Cortex of kidney (tissue), 1 donor: ENCODE measurements around the gene SNCB.
"Not testable (repeated sequence)": the region's sequence is repeated elsewhere in the genome, so short reads cannot be mapped to it uniquely, and the experiment has no call there.

Source experiments
- DNase-seq: peaks from one replicate; lab custom pipeline; 2025; lab: John Stamatoyannopoulos, UW

Gene SNCB

DNA sequence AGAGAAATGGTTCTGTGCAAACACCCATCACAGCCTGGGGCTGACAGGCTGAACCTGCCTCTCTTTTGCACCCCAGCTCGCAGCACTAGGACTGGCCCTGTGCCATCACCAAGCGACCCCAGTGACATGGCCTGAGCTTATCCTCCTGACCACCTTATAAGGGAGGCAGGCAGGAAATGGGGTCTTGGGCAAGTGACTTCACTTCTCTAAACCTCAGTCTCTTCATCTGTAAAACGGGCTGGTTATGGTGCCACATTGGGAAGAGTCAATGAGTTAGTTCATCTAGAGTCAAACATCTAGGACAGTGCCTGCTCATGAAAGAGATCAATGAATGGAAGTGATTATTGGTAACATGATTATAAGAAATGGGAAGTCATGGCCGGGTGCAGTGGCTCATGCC, 6.2 kb downstream of the SNCB start:
- no peak for DNase-seq

DNA sequence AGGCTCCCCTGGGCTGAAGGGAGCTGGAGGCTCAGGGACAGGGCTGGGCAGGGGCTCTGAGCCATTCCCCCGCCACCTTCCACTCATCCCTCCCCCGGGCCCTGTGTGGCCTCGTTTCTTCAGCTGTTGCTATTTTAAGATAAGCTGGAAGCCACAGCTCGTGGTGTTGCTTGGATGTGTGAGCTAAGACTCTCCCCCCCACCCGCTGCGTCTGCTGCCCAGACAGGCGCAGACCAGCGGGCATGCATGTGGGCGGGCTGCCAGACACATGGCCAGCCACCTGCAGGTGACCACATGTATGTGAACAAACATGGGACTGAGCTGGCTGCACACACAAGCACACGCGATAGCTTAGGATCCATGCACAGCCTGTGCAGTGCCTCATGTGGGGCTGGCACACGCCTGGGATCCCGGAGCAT, 8.7 kb downstream of the SNCB start:
- no peak for DNase-seq

DNA sequence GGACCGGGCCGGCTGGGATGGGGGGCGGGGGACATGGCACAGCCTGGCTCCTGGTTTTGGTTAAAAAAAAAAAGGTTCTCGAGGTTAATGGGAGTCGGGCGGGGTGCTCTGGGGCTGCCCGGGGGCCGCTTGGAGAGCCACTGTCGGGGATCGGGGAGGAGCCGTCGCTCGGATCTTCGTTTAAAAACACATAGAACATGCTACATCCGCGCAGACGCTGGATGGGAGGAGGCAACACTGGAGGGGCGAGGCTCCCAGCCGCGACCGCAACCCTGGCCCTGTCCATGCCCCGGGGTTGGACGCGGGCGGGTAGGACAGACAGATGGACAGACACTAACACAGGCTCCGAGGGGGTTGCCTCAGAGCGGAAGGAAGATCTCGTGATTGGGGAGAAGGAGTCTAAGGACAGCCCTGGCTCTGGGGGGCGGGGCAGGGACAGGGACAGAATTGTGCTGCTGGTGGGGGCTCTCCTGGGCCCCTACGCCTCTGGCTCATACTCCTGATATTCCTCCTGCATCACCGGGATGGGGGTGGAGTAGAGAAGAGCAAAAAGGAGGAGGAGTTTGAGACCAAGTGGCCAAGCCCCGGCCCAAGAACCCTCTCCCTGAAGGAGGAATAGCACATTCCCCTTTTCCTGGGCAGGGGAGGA, 9.9 kb downstream of the SNCB start:
- no peak for DNase-seq

DNA sequence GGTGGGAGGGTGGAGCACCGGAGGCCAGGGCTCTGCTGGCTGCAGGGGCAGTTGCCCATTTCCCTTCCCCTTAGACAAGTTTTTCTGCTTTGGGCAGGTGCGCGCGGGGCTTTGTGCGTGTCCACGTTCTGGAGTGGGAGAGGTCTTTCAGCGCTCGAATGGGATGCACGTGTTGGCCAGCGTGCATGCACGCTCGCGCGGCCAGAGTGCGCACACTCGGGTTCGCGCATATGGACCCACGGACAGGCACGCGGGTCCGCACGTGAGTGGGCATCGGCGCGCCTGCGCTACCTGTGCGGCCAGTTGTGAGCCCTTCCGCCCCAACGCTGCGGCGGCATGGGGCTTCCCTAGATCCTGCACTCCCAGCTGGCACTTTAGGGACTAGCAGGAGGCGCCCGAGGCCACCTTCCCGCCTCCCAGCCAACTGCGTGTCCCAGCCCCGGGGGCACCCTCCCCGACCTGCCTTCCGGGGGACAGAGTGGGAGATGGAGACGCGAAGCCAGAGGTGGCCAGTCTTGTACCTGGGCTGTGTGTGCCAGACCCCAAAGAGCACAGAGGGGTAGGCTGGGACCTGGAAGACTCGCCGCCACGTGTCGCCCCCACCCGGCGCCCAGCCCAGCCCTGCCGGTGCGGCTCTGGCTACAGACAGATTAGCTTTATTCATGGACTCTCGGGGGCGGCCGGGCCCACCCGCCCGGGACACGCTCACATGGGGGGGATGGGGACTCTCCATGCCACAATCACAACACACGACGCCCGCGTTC, 10.6 kb downstream of the SNCB start:
- DNase-seq: no peak

DNA sequence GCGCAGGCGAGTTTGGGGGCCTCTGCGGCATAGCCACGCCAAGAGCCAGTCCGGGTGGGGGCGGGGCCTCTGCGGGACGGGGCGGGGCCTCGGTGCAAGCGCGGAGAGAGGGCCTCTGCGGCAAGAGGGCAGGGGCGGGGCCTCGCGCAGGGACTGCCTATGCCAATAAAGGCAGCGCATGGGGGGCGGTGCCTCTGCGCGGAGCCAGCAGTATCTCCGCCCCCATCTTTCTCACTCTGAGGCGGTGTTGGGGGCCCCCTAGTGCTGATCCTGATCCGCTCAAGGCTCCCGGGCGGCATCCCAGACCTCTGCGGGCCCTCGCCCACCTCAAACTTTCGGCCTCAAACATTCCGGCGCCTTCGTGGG, 11.1 kb downstream of the SNCB start:
- DNase-seq: no peak

DNA sequence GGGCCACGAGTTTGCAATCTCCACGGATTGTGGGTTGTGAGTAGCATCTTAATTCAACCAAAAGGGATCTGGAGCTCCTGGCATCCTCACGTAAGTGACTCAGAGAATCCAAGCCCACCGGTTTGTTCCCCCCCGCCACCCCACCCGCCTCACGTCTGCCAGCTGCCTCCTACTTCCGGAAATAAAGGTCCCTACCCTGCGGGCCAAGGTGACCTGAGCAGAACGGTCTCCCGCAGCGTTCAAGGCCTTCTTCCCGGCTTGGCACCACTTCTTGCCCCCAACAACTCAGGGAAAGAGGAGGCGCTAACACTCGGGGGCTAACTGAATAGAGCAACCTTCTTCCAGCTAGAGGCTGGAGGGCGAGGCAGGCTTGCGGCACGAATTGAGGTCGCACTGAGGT, 11.6 kb downstream of the SNCB start:
- no peak for DNase-seq

DNA sequence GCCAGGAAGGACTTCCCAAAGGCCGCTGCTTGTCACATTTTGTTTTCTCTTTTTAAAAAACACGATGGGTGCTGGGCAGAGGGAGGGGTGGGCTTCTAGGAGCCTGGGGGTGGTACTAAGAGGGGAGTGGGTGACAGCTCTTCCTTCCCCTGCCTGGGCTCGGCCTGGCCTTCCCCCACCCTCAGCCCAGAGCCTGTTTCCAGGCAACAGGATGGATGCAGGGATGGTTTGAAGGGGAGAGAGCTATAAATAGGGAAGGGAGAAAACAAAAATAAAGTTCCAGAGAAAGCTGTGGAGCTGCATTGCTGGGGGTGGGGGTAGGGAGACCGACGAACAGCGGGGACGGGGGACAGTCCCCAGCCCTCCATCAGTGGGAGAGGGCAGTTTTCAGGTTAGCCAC, 13.8 kb downstream of the SNCB start:
- DNase-seq: no peak

DNA sequence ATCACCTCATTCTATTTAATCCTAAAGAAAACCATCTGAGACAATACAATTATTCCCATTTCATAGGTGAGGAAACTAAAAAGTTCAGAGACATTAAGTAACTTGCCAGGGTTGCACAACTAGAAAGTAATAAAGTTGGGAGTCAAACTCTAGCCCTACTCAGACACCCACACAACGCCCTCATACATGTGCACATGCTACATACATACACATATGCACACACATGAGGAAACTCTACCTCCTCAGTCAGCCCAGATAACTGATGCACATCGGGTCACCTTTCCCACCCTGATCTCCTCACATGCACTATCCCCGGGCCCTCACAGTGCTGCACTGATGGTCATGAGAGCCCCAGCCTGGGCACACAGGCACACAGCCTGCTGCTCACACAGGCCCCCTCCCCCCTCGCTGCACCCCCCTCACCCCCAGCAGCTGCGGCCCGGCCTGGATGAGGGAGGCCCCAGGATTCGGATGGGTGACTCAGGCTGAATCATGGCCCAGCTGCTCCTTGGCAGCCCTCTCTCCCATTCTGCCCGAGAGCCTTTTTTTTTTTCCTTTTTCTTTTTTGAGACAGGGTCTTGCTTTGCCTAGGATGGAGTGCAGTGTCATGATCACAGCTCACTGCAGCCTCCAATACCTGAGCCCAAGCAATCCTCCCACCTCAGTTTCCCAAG, 15.4 kb downstream of the SNCB start:
- DNase-seq: no peak

DNA sequence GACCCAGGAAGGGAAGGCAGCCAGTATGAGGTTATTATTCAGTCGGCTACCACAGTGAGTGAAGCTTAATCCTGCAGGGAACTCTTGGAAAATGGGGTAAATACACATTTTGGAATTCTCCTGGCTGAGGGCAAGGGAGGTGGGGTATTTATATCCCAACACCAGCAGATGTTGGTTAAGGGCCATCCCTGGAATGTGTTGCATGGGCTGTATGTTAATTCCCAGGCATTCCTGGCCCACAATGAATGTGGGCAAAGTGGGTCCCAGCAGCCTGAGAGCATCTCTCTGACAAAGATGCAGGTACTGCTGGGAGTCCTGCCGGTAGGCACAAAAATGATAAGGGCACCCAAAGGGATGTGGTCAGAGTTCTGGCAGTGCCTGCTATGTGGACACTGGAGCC, 17.5 kb downstream of the SNCB start:
- no peak for DNase-seq

DNA sequence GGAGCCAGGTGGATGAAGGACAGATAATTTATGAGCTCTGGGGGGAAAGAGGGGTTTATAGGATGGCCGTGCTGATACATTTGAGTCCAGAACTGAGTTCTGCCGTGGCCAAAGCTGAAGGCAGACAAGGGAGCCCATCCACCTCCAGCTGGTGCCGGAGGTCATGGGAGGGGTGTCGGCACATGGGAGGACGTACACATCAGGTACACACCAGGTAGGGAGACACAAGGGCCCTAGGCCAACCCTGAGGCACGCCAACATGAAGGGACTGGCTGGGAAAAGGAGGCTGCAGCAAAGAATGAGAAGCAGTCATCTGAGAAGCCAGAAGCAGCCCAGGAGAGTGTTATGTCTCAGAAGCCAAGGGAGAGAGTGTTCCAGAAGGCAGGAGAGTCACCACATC, 18.3 kb downstream of the SNCB start:
- DNase-seq: no peak

DNA sequence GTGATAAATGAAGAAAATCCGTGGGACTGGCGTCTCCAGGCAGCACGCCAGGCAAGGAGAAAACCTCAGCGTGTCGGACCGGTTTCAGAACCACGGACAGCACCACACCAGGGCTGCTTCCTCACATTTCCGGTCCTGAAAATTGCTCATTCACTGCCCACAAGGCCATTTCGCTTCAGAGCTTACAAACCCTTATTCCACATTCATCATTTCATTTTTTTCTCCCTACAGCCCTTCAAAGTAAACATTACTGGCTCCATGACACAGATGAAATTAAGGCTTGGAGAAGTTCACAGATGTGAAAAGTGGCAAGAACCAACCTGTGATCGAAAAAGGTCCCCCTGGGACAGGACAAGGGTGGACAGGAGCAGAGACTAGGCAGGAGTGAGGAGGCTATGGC, 18.9 kb downstream of the SNCB start:
- no peak for DNase-seq

DNA sequence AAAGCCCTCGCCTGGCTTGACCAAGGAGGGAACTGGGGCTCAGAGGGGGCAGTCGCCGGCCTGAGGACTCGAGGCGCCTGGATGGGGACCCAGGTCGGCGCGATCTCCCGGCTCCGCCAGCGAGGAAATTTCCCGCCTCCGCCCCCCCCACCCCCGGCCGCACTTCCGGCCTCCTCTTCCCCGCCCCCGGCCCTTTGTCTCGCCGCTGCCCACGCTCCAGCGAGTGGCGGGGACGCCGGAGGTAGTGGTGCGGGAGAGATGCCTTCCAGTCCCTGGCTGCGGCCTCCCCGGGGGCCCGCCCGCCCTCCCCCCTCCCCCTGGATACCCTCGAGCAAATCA, 19.9 kb downstream of the SNCB start:
- no peak for DNase-seq

DNA sequence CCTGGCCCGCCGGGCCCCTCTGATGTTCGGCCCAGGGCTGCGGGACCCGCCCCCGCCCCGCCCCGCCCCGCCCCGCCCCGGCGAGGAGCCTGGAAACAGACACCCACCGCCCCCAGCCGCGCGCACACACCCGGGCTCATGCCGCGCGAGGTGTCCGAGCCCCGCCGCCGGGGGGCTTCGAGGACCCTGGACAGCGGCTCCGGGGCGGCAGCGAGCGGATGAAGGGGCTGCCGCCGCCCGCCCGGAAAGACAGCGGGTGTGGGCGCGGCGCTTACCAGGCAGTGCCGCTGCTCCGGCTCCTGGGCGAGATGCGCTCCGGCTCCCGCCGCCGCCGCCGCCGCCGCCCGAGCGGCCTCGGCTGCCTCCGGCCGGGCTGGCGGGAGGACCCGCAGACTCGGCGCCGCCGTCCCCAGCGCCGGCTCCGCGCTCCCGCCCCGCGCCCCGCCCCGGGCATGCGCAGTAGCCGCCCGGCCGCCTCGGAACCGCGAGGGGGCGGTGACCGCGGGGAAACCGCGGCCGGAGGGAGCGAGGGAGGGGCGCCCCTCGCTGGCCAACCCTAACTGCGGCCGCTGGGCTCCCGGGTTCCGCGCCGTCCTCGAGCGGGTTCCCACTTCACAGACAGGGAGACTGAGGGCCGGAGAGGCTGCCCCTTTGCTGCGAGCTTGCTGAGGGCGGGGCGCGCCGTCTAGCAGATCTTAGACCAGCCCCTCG, 20.5 kb downstream of the SNCB start, which contains the start of gene GPRIN1:
GPRIN1 (minus strand) TSS at position 433 of the 711 bp plus-strand sequence. CDS start 10,322 bp downstream, outside the sequence.
- DNase-seq: no peak

DNA sequence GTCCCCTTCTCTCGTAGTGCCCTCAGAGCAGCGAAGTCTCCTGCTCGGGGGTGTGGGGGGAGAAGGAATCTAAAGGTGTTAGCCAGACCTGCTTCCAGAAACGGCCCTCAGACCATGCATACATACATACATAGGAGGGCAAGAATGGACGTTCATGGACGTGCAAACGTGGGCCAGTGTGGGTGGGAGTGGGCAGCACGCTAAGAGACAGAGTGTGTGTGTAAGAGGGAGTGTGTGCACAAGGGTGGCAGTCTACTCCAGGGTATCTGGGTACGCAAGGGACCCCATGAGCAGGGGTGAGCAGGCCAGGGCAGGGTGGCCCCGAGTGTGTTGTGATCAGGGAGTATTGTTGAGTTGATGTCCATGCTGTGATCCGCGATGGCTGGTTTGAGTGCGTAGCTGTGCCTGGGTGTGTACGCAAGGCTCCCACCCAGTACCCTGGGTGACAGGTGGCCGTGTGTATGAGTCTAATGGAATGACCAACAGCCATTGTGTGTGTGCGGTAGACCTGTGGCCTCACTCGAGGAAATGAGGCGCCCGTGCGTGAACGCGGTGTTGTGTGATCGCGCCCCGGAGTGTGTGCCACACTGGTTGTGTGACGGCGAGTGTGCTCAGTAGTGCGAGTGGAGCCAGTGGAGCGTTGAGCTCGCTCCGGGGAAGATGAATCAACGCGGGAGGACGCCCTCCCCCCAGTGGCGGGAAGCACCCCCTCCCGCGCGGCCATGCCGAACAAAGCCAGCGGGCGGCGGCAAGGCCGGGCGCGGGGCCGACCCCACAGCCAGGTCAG, 21.2 kb downstream of the SNCB start:
- no peak for DNase-seq

DNA sequence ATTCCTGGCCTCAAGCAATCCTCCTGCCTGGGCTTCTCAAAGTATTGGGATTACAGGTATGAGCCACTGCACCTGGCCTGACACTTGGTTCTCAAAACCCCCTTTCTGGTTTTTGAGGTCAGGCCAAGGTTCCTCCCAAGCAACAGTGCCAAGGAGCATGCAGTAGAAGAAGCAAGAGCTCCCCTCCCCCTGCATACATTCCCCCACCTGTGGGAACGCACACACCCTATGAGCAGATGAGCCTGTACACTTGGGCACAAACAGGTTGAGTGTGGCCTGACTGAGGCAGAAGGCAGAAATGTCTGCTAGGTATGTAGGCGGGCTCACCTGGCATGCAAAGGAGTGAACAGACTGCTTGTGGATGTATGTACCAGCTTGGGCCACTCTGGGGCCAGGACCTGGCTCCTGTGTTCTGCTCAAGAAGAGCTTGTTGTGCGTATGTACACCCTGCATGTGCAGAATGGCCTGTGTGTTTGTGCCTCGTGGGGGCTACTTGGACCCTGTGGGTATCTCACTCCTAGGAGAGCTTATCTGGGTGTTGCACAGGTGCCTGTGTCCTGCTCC, 22.1 kb downstream of the SNCB start:
- DNase-seq: no peak

DNA sequence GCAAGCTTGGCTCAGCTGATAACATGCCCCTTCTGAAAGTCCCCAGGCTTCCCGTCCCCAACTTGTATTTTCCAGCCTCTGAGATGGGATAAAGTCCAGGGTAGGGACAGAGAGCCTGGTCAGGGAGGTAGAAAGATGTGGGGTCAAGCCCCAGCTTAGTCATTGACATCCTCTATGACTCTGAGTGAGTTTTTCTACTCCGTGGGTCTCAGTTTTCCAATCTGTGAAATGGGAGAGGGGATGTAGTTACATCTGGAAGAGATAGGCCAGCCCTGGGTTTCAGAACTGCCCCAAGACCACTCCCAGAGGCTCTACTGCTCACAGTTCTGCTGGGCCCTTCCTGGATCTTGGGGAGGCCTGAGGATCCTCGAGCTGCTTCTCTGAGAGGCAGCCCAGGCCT, 23.5 kb downstream of the SNCB start:
- DNase-seq: no peak

DNA sequence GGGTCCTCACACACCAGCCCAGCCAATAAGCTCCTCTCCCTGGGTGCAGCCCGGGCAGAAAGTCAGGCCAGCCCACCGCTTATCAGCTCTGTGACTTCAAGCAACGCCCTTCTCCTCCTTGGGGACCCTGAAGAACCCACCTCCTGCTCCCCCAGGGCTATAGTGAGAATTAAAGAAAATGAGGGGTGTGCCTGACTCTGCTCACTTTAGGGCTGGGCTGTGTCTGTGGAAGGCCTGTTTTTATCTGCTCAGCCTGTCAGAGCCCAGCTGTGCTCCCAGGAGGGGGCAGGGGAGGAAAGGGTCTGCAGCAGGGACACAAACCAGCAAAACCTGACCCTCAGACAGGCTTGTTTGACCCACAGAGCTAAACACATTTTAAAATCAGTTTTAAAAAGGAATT, 24.3 kb downstream of the SNCB start:
- no peak for DNase-seq

DNA sequence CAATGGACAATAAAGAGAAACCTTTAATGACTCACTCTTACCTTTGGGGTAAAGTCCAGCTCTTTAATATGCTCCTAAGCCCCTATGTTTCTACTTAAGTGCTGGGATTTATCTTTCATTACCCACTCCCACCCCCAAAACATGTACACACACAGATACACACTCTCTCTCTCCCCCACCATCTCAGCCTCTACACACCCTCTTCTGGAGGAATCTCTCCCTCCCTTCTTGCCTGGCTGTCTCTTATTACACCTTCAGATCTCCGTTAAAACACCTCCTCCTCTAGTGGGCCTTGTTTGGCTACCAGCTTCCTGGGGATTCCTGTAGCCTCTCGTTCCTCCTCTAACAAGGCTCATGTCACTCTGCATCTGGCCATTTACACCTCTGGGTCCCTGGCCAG, 27.2 kb downstream of the SNCB start:
- no peak for DNase-seq

DNA sequence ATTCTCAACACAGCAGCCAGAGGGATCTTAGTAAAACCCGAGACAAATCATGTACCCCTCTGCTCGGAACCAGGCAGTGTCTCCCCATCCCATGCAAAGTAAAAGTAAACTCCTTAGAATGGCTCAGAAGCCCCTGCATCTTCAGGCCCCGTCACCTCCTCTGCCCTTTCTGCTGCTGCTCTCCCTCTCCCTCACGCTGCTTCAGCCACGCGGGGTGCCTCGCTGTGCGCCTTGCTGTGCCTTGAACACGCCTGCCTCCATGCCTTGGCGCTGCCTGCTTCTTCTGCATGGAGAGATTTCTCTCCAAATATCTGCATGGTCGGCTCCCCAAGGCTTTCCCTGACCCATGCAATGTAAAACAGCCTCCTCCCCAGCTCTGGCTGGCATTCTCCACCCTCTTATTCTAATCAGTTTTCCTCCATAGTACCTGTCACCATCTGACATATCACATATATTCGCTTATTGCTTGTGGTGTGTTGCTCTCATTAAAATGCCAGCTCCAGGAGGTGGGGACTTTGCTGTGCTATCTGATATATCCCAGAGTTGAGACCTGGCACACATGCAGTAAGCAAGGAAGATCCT, 28.3 kb downstream of the SNCB start:
- no peak for DNase-seq

DNA sequence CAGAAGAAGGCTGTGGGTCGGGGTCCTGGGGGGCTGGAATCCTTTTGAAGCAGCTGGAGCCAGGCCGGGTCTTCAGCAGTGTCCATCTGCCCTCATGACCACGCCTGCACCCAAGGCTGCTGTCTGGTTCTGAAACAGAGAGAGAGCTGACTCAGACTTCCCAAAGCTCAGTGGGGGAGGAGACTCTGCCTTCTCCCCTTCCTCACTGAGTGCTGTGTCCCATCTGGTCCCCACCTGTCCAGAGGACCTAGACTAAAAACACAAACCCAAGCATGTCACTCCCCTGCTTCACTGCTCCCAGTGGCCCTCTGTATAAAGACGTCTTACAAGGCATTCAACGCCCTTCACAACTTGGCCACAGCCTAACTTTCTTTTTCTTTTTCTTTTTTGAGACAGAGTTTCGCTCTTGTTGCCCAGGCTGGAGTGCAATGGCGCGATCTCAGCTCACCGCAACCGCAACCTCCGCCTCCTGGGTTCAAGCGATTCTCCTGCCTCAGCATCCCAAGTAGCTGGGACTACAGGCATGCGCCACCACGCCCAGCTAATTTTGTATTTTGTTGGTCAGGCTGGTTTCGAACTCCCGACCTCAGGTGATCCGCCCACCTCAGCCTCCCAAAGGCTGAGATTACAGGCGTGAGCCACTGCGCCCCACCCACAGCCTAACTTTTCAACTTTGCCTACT, 30.4 kb downstream of the SNCB start:
- not testable (repeated sequence) for DNase-seq
